Natural killer cell treated with Interleukin-12 subunit alpha and Interleukin-12 subunit beta and Interleukin-15 and Interleukin-18, amount 100 ng/mL, for 72 hours (primary cell): ENCODE measurements around the gene PLOD2. TPM values are rescaled to one million over a fixed set of nuclear protein-coding genes. Genes with fewer than 3 reads are reported as not detected.

ENCODE experiments used
- total RNA-seq, 2 donors: library from RNA; stranded (reverse); gene quantifications; one replicate each; pipeline ENCODE4 v1.2.3, GENCODE V29; 2022

The PLOD2 gene
- total RNA-seq, 2 donors from 2014 or later: 1.0 to 1.3 TPM

Other genes starting within 250 kb of the PLOD2 start
- gene PLSCR4, start 89.9 kb upstream of the PLOD2 start, total RNA-seq: not detected